Nucleus accumbens (tissue), 56 donors: ENCODE measurements around the gene GFER.
A peak's percentile ranks its signal among the peaks of the same experiment; 100 is the strongest.

Source experiments
- DNase-seq, 56 donors: peaks; one replicate each; lab custom pipeline; 2025; lab: John Stamatoyannopoulos, UW

The GFER gene

GRCh38 chr16:2035431-2036199 is 51.6 kb downstream of the GFER start:
- DNase-seq: peak in 4 of 56 donors; percentile 10 to 43 (median 28)

GRCh38 chr16:2036200-2036966 is 52.4 kb downstream of the GFER start:
- no peak for DNase-seq

- DNase-seq: no peak
Measured at GRCh38 chr16:2037115-2037514, 53.1 kb downstream of the GFER start.
